Activated CD8-positive, alpha-beta memory T cell treated with anti-CD3 and anti-CD28 coated beads for 1 hour (primary cell): ENCODE measurements around the gene RSL1D1.
"Not testable (repeated sequence)": the region's sequence is repeated elsewhere in the genome, so short reads cannot be mapped to it uniquely, and the experiment has no call there.

Source experiments
- DNase-seq, 2 donors: peaks; one replicate each; pipeline ENCODE4 v3.0.0-alpha.2; 2020; ENCODE audit warnings: low read depth in 1 of 2; ENCODE audit errors: extremely low read depth in 1 of 2

The RSL1D1 gene

GRCh38 chr16:11799509-11800381 is 51.6 kb downstream of the RSL1D1 start:
- no peak for DNase-seq

GRCh38 chr16:11799017-11799381 is 52.3 kb downstream of the RSL1D1 start:
- DNase-seq: no peak

GRCh38 chr16:11797957-11798299 is 53.4 kb downstream of the RSL1D1 start:
- DNase-seq: no peak

- DNase-seq: peak; percentile 74 to 88
These were observed 54.0 kb downstream of the RSL1D1 start, which contains the start of gene ZC3H7A for GRCh38 chr16:11797166-11797956. Gene ZC3H7A, minus strand, starts transcription at chr16:11797258. Its CDS starts 14,904 bp downstream, at chr16:11782354.

GRCh38 chr16:11796227-11797165 is 54.8 kb downstream of the RSL1D1 start:
- DNase-seq: peak in 1 of 2 donors; percentile 6

- DNase-seq: no peak
These were observed 55.5 kb downstream of the RSL1D1 start for GRCh38 chr16:11795887-11796226.

- DNase-seq: no peak
These were observed 56.1 kb downstream of the RSL1D1 start for GRCh38 chr16:11794996-11795886.

- DNase-seq: no peak
These were observed 56.9 kb downstream of the RSL1D1 start for GRCh38 chr16:11794447-11794846.

- DNase-seq: no peak
These were observed 57.5 kb downstream of the RSL1D1 start for GRCh38 chr16:11793840-11794239.

GRCh38 chr16:11792410-11793241 is 58.7 kb downstream of the RSL1D1 start:
- DNase-seq: no peak

- no peak for DNase-seq
These were observed 60.1 kb downstream of the RSL1D1 start for GRCh38 chr16:11791144-11791828.

- no peak for DNase-seq
These were observed 62.4 kb downstream of the RSL1D1 start for GRCh38 chr16:11788914-11789313.

- DNase-seq: not testable (repeated sequence)
These were observed 66.3 kb downstream of the RSL1D1 start for GRCh38 chr16:11784980-11785599.

- not testable (repeated sequence) for DNase-seq
These were observed 67.0 kb downstream of the RSL1D1 start for GRCh38 chr16:11784381-11784780.

GRCh38 chr16:11784038-11784369 is 67.3 kb downstream of the RSL1D1 start:
- no peak for DNase-seq
